NCI-H2196 treated with DMSO at 0.1 percent for 48 hours (cell line): ENCODE measurements around the gene RMI2.
"Not testable (repeated sequence)": the region's sequence is repeated elsewhere in the genome, so short reads cannot be mapped to it uniquely, and the experiment has no call there.

Source experiments
- DNase-seq: peaks from one replicate; lab custom pipeline; 2025; ENCODE audit not compliant: unreplicated experiment; lab: John Stamatoyannopoulos, UW

Gene RMI2

GRCh38 chr16:11350921-11351335, 5.7 kb downstream of the RMI2 start:
- DNase-seq, result no peak

DNA sequence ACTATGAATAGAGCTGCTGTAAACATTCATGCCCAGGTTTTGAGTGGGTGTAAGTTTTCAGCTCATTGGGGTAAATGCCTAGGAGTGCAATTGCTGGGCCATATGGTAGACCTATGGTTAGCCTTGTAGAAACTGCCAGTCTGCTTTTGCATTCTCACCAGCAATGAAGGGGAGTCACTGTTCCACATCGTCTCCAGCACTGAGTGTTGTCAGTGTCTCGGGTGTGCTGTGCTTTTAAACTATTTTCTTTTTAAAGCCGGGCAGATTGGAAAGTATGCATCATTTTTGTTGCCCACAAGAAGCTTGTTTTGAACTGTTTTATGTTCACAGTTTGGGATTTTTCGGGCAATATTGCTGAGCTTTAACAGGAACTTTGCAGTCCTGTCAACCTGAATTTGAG, 7.9 kb downstream of the RMI2 start:
- no peak for DNase-seq

GRCh38 chr16:11354407-11354732, 9.1 kb downstream of the RMI2 start:
- no peak for DNase-seq

DNA sequence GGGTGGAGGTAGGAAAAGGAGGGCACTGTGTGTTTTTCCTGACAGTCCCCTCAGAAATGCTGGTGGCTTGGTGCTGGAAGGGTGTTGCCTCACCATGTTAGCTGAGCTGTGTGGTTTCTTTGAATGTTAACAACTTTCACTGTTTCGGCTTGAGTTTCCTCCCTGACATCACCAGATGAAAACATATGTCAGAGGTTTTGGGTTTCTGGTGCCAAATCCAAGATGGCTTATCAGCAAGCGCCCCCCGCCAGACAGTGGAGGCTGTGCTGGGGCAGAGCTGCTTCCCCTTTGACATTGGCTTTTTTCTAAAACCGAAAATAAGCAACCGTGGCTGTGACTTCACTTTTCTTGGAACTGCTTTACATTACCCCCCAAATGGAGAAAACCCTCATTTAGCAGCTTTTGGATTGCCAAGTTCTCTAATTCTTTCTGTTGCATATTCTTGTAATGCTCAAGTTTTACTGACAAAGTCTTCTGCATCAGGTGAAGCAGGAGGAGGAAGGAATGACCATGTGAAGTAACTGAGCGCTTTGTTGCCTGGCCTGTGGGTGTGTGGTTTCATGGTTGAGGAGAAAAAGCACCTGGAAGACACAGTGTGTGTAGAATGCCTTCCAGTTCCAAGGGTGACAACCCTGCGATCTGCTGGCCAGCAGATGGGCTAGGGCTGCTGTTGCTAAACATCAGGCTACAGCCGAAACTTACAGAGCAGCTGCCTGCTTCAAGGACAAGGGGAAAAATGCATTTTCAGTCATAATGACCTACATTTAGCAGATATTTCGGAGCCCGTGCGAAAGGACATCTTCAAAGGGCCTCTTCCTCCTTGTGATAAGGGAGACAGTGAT, 9.7 kb downstream of the RMI2 start:
- DNase-seq, result no peak

DNA sequence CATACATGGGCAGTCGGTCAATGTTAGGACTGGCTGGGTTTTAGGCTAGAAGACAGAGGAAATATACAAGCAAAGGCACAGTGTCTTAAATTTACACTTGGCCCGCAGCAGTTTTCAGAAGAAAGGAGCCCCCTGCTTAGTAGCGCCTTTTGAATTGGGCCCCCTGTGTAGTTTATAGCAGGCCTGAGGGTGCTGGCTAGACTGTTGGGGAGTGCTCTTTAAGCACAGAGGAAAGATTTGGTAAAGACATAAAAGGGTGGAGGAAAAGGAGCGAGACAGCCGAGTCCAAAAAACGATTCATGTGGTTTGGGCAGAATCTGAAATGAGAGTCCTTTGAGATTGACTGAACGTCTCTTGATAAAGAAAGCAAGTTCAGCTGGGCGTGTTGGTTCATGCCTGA, 10.6 kb downstream of the RMI2 start:
- DNase-seq, result no peak

GRCh38 chr16:11356573-11357331, 11.5 kb downstream of the RMI2 start:
- DNase-seq, result no peak

GRCh38 chr16:11358531-11358930, 13.3 kb downstream of the RMI2 start:
- no peak for DNase-seq

GRCh38 chr16:11359370-11359769, 14.1 kb downstream of the RMI2 start:
- DNase-seq, result no peak

- no peak for DNase-seq
Measured at GRCh38 chr16:11360641-11361373, 15.5 kb downstream of the RMI2 start.

GRCh38 chr16:11361701-11362451, 16.6 kb downstream of the RMI2 start:
- DNase-seq, result no peak

DNA sequence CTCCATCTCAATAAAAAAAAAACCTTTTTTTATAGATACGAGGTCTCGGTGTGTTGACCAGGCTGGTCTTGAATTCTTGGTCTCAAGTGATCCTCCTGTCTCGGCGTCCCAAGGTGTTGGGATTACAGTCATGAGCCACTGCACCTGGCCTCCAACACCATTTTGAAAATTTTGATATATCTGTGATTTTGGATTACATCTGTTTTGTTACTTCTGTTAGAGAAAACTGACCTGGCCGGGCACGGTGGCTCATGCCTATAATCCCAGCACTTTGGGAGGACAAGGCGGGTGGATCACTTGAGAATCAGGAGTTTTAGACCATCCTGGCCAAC, 18.6 kb downstream of the RMI2 start:
- no peak for DNase-seq

- no peak for DNase-seq
Measured at GRCh38 chr16:11367483-11367906, 22.2 kb downstream of the RMI2 start.

- no peak for DNase-seq
Measured at GRCh38 chr16:11370084-11370931, 25.0 kb downstream of the RMI2 start.

- DNase-seq, result not testable (repeated sequence)
Measured at GRCh38 chr16:11370932-11371279, 25.6 kb downstream of the RMI2 start.

- DNase-seq, result no peak
Measured at GRCh38 chr16:11372073-11372828, 27.0 kb downstream of the RMI2 start.

- no peak for DNase-seq
Measured at GRCh38 chr16:11372829-11373306, 27.6 kb downstream of the RMI2 start.

DNA sequence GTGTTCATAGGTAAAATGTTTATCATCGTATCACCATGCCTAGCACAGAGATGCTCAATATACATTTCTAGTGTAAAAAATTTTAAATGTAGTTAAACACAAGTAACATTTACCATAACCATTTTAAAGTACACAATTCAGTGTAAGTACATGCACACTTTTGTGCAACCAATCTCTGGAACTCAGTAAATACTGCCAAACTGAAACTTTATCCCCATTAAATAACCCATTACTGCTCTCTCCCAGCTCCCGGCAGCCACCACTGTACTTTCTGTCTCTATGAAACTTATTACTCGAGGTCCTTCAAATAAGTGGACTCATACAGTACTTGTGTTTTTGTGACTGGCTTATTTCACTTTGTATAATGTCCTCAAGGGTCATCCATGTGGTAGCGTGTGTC, 29.0 kb downstream of the RMI2 start:
- peak; percentile 30 for DNase-seq

- no peak for DNase-seq
Measured at GRCh38 chr16:11377154-11377553, 31.9 kb downstream of the RMI2 start.

DNA sequence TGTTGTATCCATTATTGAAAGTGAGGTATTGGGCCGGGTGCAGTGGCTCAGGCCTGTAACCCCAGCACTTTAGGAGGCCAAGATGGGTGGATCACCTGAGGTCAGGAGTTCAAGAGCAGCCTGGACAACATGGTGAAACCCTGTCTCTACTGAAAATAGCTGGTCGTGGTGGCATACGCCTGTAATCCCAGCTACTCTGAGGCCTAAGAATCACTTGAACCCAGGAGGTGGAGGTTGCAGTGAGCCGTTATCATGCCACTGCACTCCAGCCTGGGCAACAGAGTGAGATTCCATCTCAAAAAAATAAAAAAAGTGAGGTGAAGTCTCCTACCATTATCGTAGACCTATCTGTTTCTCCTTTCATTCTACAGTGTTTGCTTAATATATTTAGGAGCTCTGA, 33.7 kb downstream of the RMI2 start:
- not testable (repeated sequence) for DNase-seq
